ENCODE data around the gene RABGAP1L. TPM values are rescaled to one million over a fixed set of nuclear protein-coding genes. Genes with fewer than 3 reads are reported as not detected.

RABGAP1L gene
- total and polyA plus RNA-seq, 2 donors (not counting 3 experiments of a cell fraction or from before 2014, with no cell fraction given): 6.4 to 22.2 TPM

GRCh38 chr1:174923820-174924219 lies 764.5 kb downstream of the RABGAP1L start:
- FAIRE-seq: no peak
- POLR2A ChIA-PET: no interaction called here

More at GRCh38 chr1:174923820-174924219, 764.5 kb downstream of the RABGAP1L start:
- no peak overlapping the region for H2AFZ ChIP-seq (ENCODE audit: low read depth, low read length)
- H3K4me3 ChIP-seq (replicated peaks in 1 of 3; ENCODE audit: insufficient read depth in 1 of 3, low read depth in 1 of 3, low read length in 3 of 3): no peak overlapping the region
- H3K36me3 ChIP-seq (ENCODE audit: control insufficient read depth in 2 of 2, extremely low read depth in 1 of 2, insufficient read depth in 2 of 2, low read length in 2 of 2): no peaks in the 10 kb centered on the region
- no peak for TF ChIP-seq POLR2AphosphoS5 (IDR thresholded peaks at IDR 0.05; ENCODE audit: insufficient read depth, low read depth, low read length)
- TF ChIP-seq POLR2A (IDR thresholded peaks at IDR 0.05; ENCODE audit: low read depth, low read length): no peak
- no peak for TF ChIP-seq MAX (IDR thresholded peaks at IDR 0.05; ENCODE audit: insufficient read depth, insufficient read length)
- TF ChIP-seq FOS (IDR thresholded peaks at IDR 0.05; ENCODE audit: borderline replicate concordance, insufficient read depth, low read length): no peak
- TF ChIP-seq MYC (IDR thresholded peaks at IDR 0.05; ENCODE audit: low read depth, low read length): no peak
- no peak for TF ChIP-seq JUN (IDR thresholded peaks at IDR 0.05; ENCODE audit: borderline replicate concordance, insufficient read depth, insufficient read length, low read depth)
- no peak for TF ChIP-seq CTCF (IDR thresholded peaks at IDR 0.05; ENCODE audit: extremely low read depth in 1 of 2, insufficient read depth in 1 of 2, low read depth in 1 of 2, low read length in 2 of 2)
- no peak for TF ChIP-seq GATA2 (IDR thresholded peaks at IDR 0.05; ENCODE audit: insufficient read depth, insufficient read length, low read depth, low read length)
- no peak for TF ChIP-seq EZH2 (IDR thresholded peaks at IDR 0.05; ENCODE audit: borderline replicate concordance, low read depth, low read length, severe bottlenecking)
- H3K4me2 ChIP-seq (ENCODE audit: insufficient read depth, low read length): no peak overlapping the region
- H3K9me1 ChIP-seq (replicated peaks; ENCODE audit: control insufficient read depth, extremely low read depth, insufficient read depth, low read length): no peaks in the 10 kb centered on the region
- no TSS peak for BruUV-seq (replicated peaks)
- no peaks in the 10 kb centered on the region for H3K4me1 ChIP-seq (ENCODE audit: control insufficient read depth, extremely low read depth, insufficient read depth, low read length)
- H3K9ac ChIP-seq (replicated peaks; ENCODE audit: extremely low read depth, insufficient read depth, low read length): no peak overlapping the region
- H4K20me1 ChIP-seq (replicated peaks; ENCODE audit: control insufficient read depth, extremely low read depth, insufficient read depth, low read length): no peaks in the 10 kb centered on the region
- no peak overlapping the region for H3K27ac ChIP-seq (ENCODE audit: insufficient read depth, low read depth, low read length)
- H3K27me3 ChIP-seq (ENCODE audit: control insufficient read depth in 2 of 2, insufficient read depth in 2 of 2, low read length in 2 of 2): no peaks in the 10 kb centered on the region
- dilution Hi-C loops (cut with MboI; ENCODE audit: extremely low pct_ligation_motif_present, low sequenced_read_pairs): no loop called here
- intact Hi-C loops (cut with micrococcal nuclease): no loop called here
- no peaks in the 10 kb centered on the region for H3K9me3 ChIP-seq (replicated peaks; ENCODE audit: control insufficient read depth, insufficient read depth, low read length)
- CTCF ChIA-PET: interaction anchor here (1.4 kb wide), 1 partner anchor 9 kb away, joined by 3 read pairs; no protein-coding TSS in a partner anchor
- no peak for DNase-seq (ENCODE audit: low read depth, low spot score)
- H3K79me2 ChIP-seq (ENCODE audit: control insufficient read depth, insufficient read depth, low read length): no peaks in the 10 kb centered on the region

Measured in endothelial cell of umbilical vein (primary cell).